RWPE2 (cell line): Measurements from ENCODE around the gene C8G.

Experiments used
- ATAC-seq: fragments of 200-7000 bp; cut with Tn5 transposase; 3 replicates; pipeline ENCODE4 v1.9.1; 2021; ENCODE audit warnings: low read depth
- DNase-seq: peaks from one replicate; pipeline ENCODE4 v3.0.0-alpha.2; 2020; ENCODE audit warnings: low spot score
- H3K27ac ChIP-seq: fragments of 450-650 bp; 2 replicates; pipeline ENCODE4 v1.5.1; 2017; ENCODE audit warnings: mild to moderate bottlenecking; ENCODE audit not compliant: poor library complexity, severe bottlenecking
- H3K27me3 ChIP-seq: fragments of 250-450 bp; sonication (Bioruptor Pico); 2 replicates; pipeline ENCODE4 v1.5.1; 2021; ENCODE audit warnings: mild to moderate bottlenecking, moderate library complexity; ENCODE audit not compliant: insufficient read depth, poor library complexity, severe bottlenecking
- H3K36me3 ChIP-seq: fragments of 250-450 bp; sonication (Bioruptor Pico); 2 replicates; pipeline ENCODE4 v1.5.1; 2020; ENCODE audit warnings: low read depth, mild to moderate bottlenecking, moderate library complexity
- H3K4me1 ChIP-seq: fragments of 250-450 bp; sonication (Bioruptor Pico); 2 replicates; pipeline ENCODE4 v1.5.1; 2021; ENCODE audit warnings: mild to moderate bottlenecking, moderate library complexity; ENCODE audit not compliant: insufficient read depth, poor library complexity, severe bottlenecking
- H3K4me3 ChIP-seq: fragments of 250-450 bp; sonication (Bioruptor Pico); 2 replicates; pipeline ENCODE4 v1.5.1; 2021; ENCODE audit warnings: mild to moderate bottlenecking, moderate library complexity; ENCODE audit not compliant: severe bottlenecking
- H3K9me3 ChIP-seq: fragments of 250-450 bp; sonication (Bioruptor Pico); 2 replicates; pipeline ENCODE4 v1.5.1; 2021; ENCODE audit warnings: mild to moderate bottlenecking, moderate library complexity; ENCODE audit not compliant: severe bottlenecking
- TF ChIP-seq, protein P1 (sequence below): fragments of 450-650 bp; IDR thresholded peaks from one replicate; pipeline ENCODE4 v1.5.1; 2017; ENCODE audit warnings: mild to moderate bottlenecking, moderate library complexity; ENCODE audit not compliant: poor library complexity, severe bottlenecking

Gene C8G

DNA sequence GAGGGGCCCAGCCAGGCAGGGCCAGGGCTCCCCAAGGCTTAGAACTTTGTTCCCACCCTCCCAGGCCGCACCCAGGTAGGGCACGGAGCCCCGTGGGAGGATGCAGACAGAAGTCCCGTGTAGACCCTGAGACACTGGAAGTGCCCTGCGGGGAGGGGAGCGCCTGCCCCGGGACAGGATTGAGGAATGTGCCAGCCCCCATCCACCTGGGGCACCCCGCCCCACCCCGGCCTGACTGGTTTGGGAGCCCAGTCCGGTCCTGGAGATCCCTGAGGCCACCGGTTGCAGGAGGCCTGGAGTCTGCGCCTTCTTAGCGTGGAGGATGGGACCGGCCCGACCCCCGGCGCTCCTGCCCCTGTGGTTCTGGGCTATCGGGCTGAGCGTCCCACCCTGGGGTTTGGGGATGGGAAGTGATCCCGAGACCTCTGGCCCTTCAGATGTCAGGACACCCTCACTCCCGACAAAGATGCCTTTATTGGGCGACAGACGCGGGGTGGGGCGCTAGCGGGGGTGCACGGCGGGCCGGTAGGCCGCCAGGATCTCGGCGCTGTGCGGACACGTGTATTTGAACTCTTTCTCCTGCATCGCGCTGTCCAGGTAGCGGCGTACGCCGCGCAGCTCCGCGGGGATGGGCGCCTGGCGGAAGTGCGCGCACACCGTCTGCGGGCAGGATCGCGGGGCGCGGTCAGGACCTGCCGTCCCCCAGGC is 49.3 kb downstream of the C8G start:
- Histone ChIP-seq H3K4me1 (peaks cover 14% of the 10 kb centered on the region), H3K4me3 (no peak overlapping the region), H3K27ac (peak overlapping the region; percentile 49), H3K36me3 (peaks cover 4% of the 10 kb centered on the region; the same call in 1 of the 2 replicates), H3K27me3 (no peaks in the 10 kb centered on the region), H3K9me3 (no peaks in the 10 kb centered on the region)
- no peak for ATAC-seq
- DNase-seq: no peak
- TF ChIP-seq, protein P1, sequence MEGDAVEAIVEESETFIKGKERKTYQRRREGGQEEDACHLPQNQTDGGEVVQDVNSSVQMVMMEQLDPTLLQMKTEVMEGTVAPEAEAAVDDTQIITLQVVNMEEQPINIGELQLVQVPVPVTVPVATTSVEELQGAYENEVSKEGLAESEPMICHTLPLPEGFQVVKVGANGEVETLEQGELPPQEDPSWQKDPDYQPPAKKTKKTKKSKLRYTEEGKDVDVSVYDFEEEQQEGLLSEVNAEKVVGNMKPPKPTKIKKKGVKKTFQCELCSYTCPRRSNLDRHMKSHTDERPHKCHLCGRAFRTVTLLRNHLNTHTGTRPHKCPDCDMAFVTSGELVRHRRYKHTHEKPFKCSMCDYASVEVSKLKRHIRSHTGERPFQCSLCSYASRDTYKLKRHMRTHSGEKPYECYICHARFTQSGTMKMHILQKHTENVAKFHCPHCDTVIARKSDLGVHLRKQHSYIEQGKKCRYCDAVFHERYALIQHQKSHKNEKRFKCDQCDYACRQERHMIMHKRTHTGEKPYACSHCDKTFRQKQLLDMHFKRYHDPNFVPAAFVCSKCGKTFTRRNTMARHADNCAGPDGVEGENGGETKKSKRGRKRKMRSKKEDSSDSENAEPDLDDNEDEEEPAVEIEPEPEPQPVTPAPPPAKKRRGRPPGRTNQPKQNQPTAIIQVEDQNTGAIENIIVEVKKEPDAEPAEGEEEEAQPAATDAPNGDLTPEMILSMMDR: no peak

- Histone ChIP-seq H3K9me3 (no peaks in the 10 kb centered on the region), H3K27me3 (no peaks in the 10 kb centered on the region), H3K4me1 (peaks cover 16% of the 10 kb centered on the region), H3K27ac (no peak overlapping the region), H3K36me3 (peaks cover 4% of the 10 kb centered on the region; the same call in 1 of the 2 replicates), H3K4me3 (no peak overlapping the region)
- ATAC-seq (no peak), DNase-seq (no peak)
- TF ChIP-seq, protein P1: no peak
Observed at GRCh38 chr9:136994888-136995230, 49.8 kb downstream of the C8G start.

GRCh38 chr9:136995362-136995761 is 50.3 kb downstream of the C8G start:
- Histone ChIP-seq H3K27me3 (no peaks in the 10 kb centered on the region), H3K4me3 (no peak overlapping the region), H3K27ac (no peak overlapping the region), H3K36me3 (peaks cover 4% of the 10 kb centered on the region; the same call in 1 of the 2 replicates), H3K4me1 (peaks cover 21% of the 10 kb centered on the region), H3K9me3 (no peaks in the 10 kb centered on the region)
- ATAC-seq (no peak), DNase-seq (no peak)
- TF ChIP-seq, protein P1: no peak

DNA sequence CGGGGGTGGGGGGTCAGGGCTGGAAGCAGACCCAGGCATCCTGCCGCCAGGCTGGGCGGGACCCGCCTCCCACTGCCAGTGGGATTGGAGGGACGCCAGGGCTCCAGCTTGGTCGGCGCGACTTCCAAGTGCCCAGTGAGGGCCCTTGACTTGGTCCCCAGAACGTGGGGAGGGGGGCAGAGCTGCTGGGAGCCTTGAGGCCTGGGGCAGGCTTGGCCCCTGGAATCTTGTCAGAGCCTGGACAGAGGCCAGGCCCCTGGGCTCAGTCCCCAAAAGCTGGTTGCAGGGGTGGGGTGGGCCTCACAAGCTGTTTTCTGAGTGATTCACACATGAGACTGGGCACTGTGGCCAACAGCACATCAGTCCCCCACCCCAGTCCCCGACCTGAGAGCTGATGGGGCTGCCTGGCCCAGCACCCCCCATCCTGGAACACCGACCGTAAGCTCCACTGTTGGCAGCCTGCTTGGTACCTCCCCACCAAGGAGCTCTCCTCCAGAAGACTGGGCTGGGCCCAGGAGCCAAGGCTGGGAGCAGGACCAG is 50.8 kb downstream of the C8G start:
- Histone ChIP-seq H3K36me3 (peaks cover 4% of the 10 kb centered on the region; the same call in 1 of the 2 replicates), H3K4me1 (peaks cover 22% of the 10 kb centered on the region), H3K27ac (peak overlapping the region; percentile 55), H3K27me3 (no peaks in the 10 kb centered on the region), H3K9me3 (no peaks in the 10 kb centered on the region), H3K4me3 (peak overlapping the region; percentile 17)
- TF ChIP-seq, protein P1: no peak
- ATAC-seq (no peak), DNase-seq (no peak)
